Hepatocyte (in vitro differentiated cells): ENCODE data around the gene TRIM43B. TPM values are rescaled to one million over a fixed set of nuclear protein-coding genes. Genes with fewer than 3 reads are reported as not detected.
"Not testable (repeated sequence)": the region's sequence is repeated elsewhere in the genome, so short reads cannot be mapped to it uniquely, and the experiment has no call there.

Source experiments
- DNase-seq: peaks from one replicate; pipeline ENCODE4 v3.0.0-alpha.2; 2016; ENCODE audit warnings: low spot score
- H2AFZ ChIP-seq: fragments of 200-600 bp; sonication (generic); 2 replicates; pipeline ENCODE4 v1.6.0; 2016; ENCODE audit warnings: antibody characterized with exemption, mild to moderate bottlenecking
- H3K27ac ChIP-seq: fragments of 200-600 bp; sonication (generic); 2 replicates; pipeline ENCODE4 v1.5.1; 2016; ENCODE audit warnings: mild to moderate bottlenecking
- H3K27me3 ChIP-seq: fragments of 200-600 bp; sonication (generic); 2 replicates; pipeline ENCODE4 v1.6.1; 2016
- H3K36me3 ChIP-seq: fragments of 200-600 bp; sonication (generic); replicated peaks from 2 replicates; pipeline ENCODE4 v1.5.1; 2016; ENCODE audit warnings: low read depth; ENCODE audit not compliant: insufficient read depth
- H3K4me1 ChIP-seq: fragments of 200-600 bp; sonication (generic); 2 replicates; pipeline ENCODE4 v1.5.1; 2016; ENCODE audit warnings: mild to moderate bottlenecking, moderate library complexity; ENCODE audit not compliant: insufficient read depth
- H3K4me2 ChIP-seq: fragments of 200-600 bp; sonication (generic); 2 replicates; pipeline ENCODE4 v1.6.0; 2016
- H3K4me3 ChIP-seq: fragments of 200-600 bp; sonication (generic); 2 replicates; pipeline ENCODE4 v1.5.1; 2016; ENCODE audit warnings: mild to moderate bottlenecking
- H3K79me2 ChIP-seq: fragments of 200-600 bp; sonication (generic); 2 replicates; pipeline ENCODE4 v1.6.0; 2017; ENCODE audit warnings: mild to moderate bottlenecking
- H3K9me2 ChIP-seq: fragments of 200-600 bp; sonication (generic); replicated peaks from 2 replicates; pipeline ENCODE4 v1.6.0; 2017; ENCODE audit warnings: mild to moderate bottlenecking; ENCODE audit not compliant: insufficient read depth
- H3K9me3 ChIP-seq: fragments of 200-600 bp; sonication (generic); 2 replicates; pipeline ENCODE4 v1.5.1; 2016; ENCODE audit warnings: low read depth, mild to moderate bottlenecking
- H4K20me1 ChIP-seq: fragments of 200-600 bp; sonication (generic); 2 replicates; pipeline ENCODE4 v1.6.0; 2016; ENCODE audit warnings: mild to moderate bottlenecking; ENCODE audit not compliant: insufficient read depth, poor library complexity, severe bottlenecking
- WGBS: methylation state at CpG from one replicate; pipeline ENCODE4 v1.1.6; 2016; ENCODE audit warnings: low lambda C conversion rate; ENCODE audit errors: missing lambda C conversion rate; 5-methylcytosine and 5-hydroxymethylcytosine counted together
- polyA plus RNA-seq: library from polyadenylated mRNA; unstranded; fragments of >200 nt; fragmentation: Nextera tagmentation; extraction: Ambion mirVana; gene quantifications from 2 replicates; pipeline ENCODE4 v1.2.1, GENCODE V29; 2016
- small RNA-seq: library from RNA; depleted of rRNA; stranded (forward); fragments of <200 nt; gene quantifications from one replicate; pipeline ENCODE3, GENCODE V24; 2014
- total RNA-seq: library from RNA; depleted of rRNA; stranded (reverse); fragments of >200 nt; gene quantifications from 2 replicates; pipeline ENCODE4 v1.2.3, GENCODE V29; 2014

The TRIM43B gene
- total and polyA plus RNA-seq, 2 experiments from 2014 or later = not detected

DNA sequence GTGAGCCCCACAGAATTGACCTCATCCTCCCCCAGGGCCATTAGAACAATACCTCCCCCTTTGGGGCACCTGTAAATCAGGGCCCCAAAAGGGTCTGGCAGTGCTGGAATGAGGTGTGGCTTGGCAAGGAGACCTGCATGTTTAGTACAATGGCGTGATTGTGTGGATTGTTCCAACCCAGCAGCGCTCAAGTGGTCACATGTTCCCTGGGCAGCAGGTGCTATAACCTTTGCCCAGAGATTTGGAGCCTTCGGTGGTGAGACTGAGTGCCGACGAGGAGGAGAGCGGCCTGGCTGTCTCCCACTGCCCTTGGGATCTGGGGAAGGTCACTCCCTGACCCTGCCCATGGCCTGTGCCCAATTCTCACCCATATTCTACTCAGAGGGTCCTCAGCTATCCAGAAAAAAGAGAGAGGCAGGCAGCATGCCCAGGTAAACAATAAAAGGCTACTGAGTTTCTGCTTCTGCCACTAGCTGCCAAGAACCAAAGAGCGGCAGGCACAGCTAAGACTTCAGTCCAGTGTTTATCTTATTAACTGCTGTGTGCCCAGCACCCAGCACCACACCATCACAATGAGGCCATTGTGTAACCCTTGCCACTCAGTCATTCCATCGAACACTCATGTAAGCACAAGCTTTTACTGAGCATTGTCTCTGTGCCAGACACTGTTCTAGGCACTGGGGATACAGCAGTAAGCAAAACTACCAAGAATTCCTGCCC, 54.6 kb downstream of the TRIM43B start:
- H3K36me3 ChIP-seq, H2AFZ ChIP-seq: not testable (repeated sequence)
- no CpG with 5 or more reads among the region's 8 CpGs for WGBS

GRCh38 chr2:95427196-95427867, 57.2 kb downstream of the TRIM43B start:
- 74% methylated on average over 10 of the region's 30 CpGs for whole genome bisulfite sequencing
- H3K79me2 ChIP-seq, H4K20me1 ChIP-seq, H3K4me3 ChIP-seq, H3K4me1 ChIP-seq, H3K4me2 ChIP-seq, H3K9me3 ChIP-seq, H2AFZ ChIP-seq, H3K27ac ChIP-seq, DNase-seq, H3K9me2 ChIP-seq, H3K27me3 ChIP-seq, H3K36me3 ChIP-seq: not testable (repeated sequence)

More for the DNA sequence above, 54.6 kb downstream of the TRIM43B start:
- not testable (repeated sequence) for H3K9me2 ChIP-seq, H3K79me2 ChIP-seq, H3K27me3 ChIP-seq, DNase-seq, H3K9me3 ChIP-seq, H3K4me3 ChIP-seq, H3K4me2 ChIP-seq, H4K20me1 ChIP-seq, H3K27ac ChIP-seq, H3K4me1 ChIP-seq

Small RNA genes within 50 kb of the gene (small RNA-seq; reads per million reads assigned to genes)
- gene AC009237.11 (not detected), gene AC133104.2 (not detected)

Other genes starting within 250 kb of the TRIM43B start
- 1.2 and 2.8 TPM in 2 replicates for gene PROM2, start 210.3 kb downstream of the TRIM43B start, total RNA-seq
- gene PROM2, start 210.3 kb downstream of the TRIM43B start, polyA plus RNA-seq = 2.1 and 2.6 TPM in 2 replicates
- 2.1 and 6.1 TPM in 2 replicates for gene KCNIP3, start 187.4 kb downstream of the TRIM43B start, total RNA-seq
- gene KCNIP3, start 187.4 kb downstream of the TRIM43B start, polyA plus RNA-seq = 3.7 and 6.5 TPM in 2 replicates
- 29.1 and 30.1 TPM in 2 replicates for gene FAHD2A, start 82.0 kb downstream of the TRIM43B start, total RNA-seq
- gene FAHD2A, start 82.0 kb downstream of the TRIM43B start, polyA plus RNA-seq = 33.3 and 36.9 TPM in 2 replicates
- not detected in 2 replicates for gene TRIM43, start 107.2 kb upstream of the TRIM43B start, total RNA-seq
- not detected in 2 replicates for gene TRIM43, start 107.2 kb upstream of the TRIM43B start, polyA plus RNA-seq